Fibroblast of pulmonary artery (primary cell): Measurements from ENCODE around the gene HES6.
A peak's percentile ranks its signal among the peaks of the same experiment; 100 is the strongest.

ENCODE experiments used
- DNase-seq: peaks from one replicate; pipeline ENCODE4 v3.0.0-alpha.2; 2010; ENCODE audit warnings: low read depth
- H3K4me3 ChIP-seq: replicated peaks from 2 replicates; pipeline ENCODE4 v1.5.1; 2011; ENCODE audit warnings: low read depth, mild to moderate bottlenecking, control low read depth, low read length, moderate library complexity
- CTCF ChIP-seq: IDR thresholded peaks from 2 replicates; pipeline ENCODE4 v1.5.1; 2011; ENCODE audit warnings: mild to moderate bottlenecking, control low read depth, low read length, inconsistent platforms; ENCODE audit errors: missing control alignments

Gene HES6

DNA sequence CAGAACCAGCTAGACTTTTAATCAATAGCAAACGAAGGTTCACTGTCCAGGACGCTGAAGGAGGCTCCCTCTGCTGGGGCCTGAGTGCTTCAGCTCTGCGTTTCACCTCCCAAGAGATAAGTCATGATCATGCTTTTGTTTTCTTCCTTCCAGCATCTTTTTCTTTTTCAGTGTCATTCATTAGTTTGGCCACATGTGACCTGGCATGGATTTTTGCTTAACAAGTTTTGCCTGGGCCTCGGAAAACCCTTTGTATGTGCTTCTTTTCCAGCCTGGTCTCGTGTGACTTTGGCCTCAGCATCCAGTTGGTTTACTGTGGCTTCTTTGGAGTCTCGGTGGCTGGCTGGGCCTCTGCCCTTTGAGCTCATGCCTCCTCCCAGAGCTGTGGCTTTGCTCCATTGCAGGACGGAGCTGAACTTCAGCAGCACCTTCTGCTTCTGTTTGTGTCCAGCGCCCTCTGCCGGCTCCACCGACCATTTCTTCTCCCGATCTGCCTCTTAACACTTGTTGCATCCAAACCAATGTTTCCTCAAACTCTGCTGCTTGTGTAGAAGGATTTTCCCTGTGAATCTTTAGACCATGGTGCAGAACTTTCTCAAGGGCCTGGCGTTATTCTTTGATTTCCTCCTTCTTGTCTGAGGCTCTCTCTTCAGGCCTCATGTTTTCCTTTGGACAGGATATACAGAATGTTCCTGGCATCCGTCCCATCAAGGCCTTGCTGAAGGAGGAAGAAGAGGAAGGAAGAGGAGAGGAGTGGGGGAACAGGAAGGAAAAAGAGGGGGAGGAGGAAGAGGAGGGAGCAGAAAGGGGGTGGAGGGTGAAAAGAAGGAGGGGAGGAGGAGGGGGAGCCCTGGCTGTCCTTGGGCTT, 23.6 kb upstream of the HES6 start:
- peak; percentile 77 for TF ChIP-seq CTCF
- peak; percentile 96 for DNase-seq
- H3K4me3 ChIP-seq: no peak overlapping the region

DNA sequence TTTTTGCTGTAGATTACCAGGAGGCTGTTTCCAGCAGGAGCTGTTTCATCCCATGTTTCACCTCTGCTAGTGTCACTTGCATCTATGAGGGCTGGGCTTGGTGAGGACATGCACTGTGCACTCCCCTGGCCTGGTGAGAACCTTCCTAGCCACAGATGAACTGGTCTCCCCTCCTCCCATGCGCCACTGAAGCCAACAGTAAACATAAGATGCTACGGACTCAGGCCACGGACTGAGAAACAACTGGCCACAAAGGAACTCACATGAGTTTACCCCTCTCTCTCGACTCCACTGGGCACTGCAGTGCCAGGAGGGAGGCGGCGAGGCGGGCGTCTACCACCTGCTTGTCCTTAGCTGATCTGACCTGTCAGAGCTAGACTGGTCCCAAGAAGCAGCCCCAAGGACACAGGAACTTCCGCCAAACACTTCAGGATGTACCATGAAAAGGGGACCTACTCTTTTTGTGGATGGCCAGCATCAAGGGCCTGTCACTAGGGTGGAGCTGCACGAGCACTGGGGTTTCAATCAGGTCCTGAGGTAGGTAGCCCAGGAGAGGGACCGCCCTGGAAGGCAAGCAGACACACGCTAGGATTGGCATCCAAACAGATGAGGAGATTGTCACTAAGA, 22.8 kb upstream of the HES6 start:
- no peak for TF ChIP-seq CTCF
- DNase-seq: no peak
- H3K4me3 ChIP-seq: no peak overlapping the region

DNA sequence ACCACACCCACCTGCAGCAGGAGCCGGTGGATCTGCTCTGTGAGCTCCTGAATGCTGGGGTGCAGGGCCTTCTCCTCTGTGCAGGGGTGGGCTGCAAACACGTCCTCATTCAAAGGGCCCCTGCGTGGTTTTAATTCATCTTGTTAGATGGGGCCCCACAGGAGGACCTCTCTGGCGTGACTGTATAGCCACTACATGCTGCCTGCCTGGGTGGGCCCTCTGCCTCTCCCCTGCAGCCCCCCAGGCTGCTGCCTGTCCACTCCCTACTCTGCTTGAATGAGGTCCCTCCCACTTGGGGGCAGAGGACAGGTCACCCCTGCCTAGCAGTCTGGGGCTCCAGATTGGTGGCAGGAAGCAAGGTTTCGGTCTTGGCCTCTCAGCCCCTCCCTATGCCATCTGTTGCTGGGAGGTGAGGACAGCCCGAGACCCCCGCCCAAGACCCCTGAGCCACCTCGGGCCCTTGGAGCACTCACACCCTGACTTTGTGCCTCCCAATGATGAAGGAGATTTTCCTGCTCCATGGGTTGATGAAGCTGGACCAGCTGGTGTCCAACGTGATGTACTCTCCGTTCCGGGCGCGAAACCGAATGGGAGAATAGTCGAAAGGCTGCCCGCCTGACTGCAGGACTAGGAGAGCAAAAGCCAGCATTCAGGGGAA, 22.0 kb upstream of the HES6 start:
- no peak for TF ChIP-seq CTCF
- DNase-seq: no peak
- no peak overlapping the region for H3K4me3 ChIP-seq

GRCh38 chr2:238260883-238261282, 21.0 kb upstream of the HES6 start:
- TF ChIP-seq CTCF: no peak
- no peak overlapping the region for H3K4me3 ChIP-seq
- DNase-seq: no peak

DNA sequence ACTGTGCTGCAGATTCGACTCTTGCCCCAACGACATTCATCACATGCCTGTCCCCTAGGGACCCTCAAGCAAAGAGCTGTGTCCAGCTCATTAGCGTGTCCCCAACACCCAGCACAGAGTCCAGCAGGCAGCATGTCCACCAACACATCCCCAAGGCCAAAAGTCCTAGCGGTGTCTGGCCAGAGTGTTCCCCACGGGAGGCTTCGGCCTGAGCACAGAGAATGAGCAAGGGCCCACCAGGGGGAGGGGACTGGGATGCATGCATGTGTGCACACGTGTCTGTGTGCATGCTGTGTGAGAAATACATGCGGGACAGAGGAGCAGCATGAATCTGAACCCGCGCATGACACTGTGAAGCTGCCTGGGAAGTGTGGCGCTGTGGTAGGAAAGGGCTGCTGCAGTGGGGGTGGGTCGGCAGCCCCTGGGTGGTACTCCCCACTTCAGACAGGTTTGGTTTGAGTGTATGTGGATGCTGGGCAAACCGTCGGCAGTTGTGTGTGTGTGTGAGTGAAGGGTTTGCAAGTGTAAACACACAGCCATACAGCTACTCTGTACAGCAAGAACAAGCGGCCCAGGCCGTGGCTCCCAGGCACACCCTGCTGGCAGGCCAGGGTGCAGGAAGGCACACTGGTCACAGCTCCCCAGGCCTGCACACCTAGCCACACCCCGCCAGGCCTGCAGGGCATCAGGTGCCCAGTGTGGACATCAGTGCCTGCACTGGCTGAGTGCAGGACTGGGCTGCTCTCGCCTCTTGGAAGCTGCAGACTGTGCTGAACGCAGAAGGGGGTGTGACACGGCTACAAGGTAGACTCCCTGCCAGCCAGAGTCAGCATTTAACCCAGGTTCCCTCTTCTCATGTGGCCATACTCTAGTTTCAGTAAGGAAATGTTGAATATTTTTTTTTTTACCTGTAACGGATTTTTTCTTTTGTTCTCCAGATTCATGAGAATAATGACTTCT, 19.5 kb upstream of the HES6 start:
- peak; percentile 5 for TF ChIP-seq CTCF
- H3K4me3 ChIP-seq: no peak overlapping the region
- DNase-seq: no peak
